Astrocyte (in vitro differentiated cells and primary cell): ENCODE data around the gene PRTN3. TPM values are rescaled to one million over a fixed set of nuclear protein-coding genes. Genes with fewer than 3 reads are reported as not detected.

ENCODE experiments used
- DNase-seq: peaks from one replicate; pipeline ENCODE4 v3.0.0-alpha.2; 2010; ENCODE audit warnings: low read depth
- FAIRE-seq: peaks from 2 replicates; lab custom pipeline; 2011; peaks lifted over from hg19 to GRCh38; lab: Jason Lieb, UNC
- H2AFZ ChIP-seq: 2 replicates; pipeline ENCODE4 v1.6.0; 2012; ENCODE audit warnings: low read depth, low read length, inconsistent platforms
- H3K27ac ChIP-seq: 2 replicates; pipeline ENCODE4 v1.5.1; 2011; ENCODE audit warnings: low read depth, low read length, inconsistent platforms
- H3K27me3 ChIP-seq: 2 replicates; pipeline ENCODE4 v1.6.0; 2011; ENCODE audit warnings: low read length, inconsistent platforms; ENCODE audit not compliant: insufficient read depth
- H3K36me3 ChIP-seq: 2 replicates; pipeline ENCODE4 v1.5.1; 2011; ENCODE audit warnings: low read length, inconsistent platforms; ENCODE audit not compliant: insufficient read depth
- H3K4me1 ChIP-seq: 2 replicates; pipeline ENCODE4 v1.5.1; 2011; ENCODE audit warnings: low read length, inconsistent platforms; ENCODE audit not compliant: insufficient read depth
- H3K4me2 ChIP-seq: 2 replicates; pipeline ENCODE4 v1.6.0; 2012; ENCODE audit warnings: low read length, inconsistent platforms
- H3K4me3 ChIP-seq: 2 replicates; pipeline ENCODE4 v1.5.1; 2011; ENCODE audit warnings: low read depth, mild to moderate bottlenecking, low read length, inconsistent platforms; ENCODE audit not compliant: insufficient read depth
- H3K79me2 ChIP-seq: 2 replicates; pipeline ENCODE4 v1.6.0; 2012; ENCODE audit warnings: mild to moderate bottlenecking, low read length, inconsistent platforms; ENCODE audit not compliant: insufficient read depth
- H3K9ac ChIP-seq: 2 replicates; pipeline ENCODE4 v1.6.0; 2012; ENCODE audit warnings: mild to moderate bottlenecking, low read length, inconsistent platforms
- H3K9me3 ChIP-seq: 2 replicates; pipeline ENCODE4 v1.5.1; 2012; ENCODE audit warnings: low read depth, mild to moderate bottlenecking, low read length, inconsistent platforms; ENCODE audit not compliant: insufficient read depth
- H4K20me1 ChIP-seq: 2 replicates; pipeline ENCODE4 v1.6.0; 2012; ENCODE audit warnings: low read length, inconsistent platforms; ENCODE audit not compliant: insufficient read depth
- H3K27ac Mint-ChIP-seq: one replicate; pipeline ENCODE4 v1.8.0; 2021; ENCODE audit warnings: mild to moderate bottlenecking, mixed read lengths; ENCODE audit not compliant: unreplicated experiment
- H3K27me3 Mint-ChIP-seq: one replicate; pipeline ENCODE4 v1.8.0; 2021; ENCODE audit warnings: low read depth, mixed read lengths; ENCODE audit not compliant: unreplicated experiment
- H3K36me3 Mint-ChIP-seq: one replicate; pipeline ENCODE4 v1.8.0; 2021; ENCODE audit warnings: low read depth, mixed read lengths; ENCODE audit not compliant: unreplicated experiment
- H3K4me1 Mint-ChIP-seq: one replicate; pipeline ENCODE4 v1.8.0; 2021; ENCODE audit warnings: low read depth, mixed read lengths; ENCODE audit not compliant: unreplicated experiment
- H3K4me3 Mint-ChIP-seq: one replicate; pipeline ENCODE4 v1.8.0; 2021; ENCODE audit warnings: mild to moderate bottlenecking, moderate library complexity, mixed read lengths; ENCODE audit not compliant: unreplicated experiment
- H3K9me3 Mint-ChIP-seq: one replicate; pipeline ENCODE4 v1.8.0; 2021; ENCODE audit warnings: mild to moderate bottlenecking, mixed read lengths; ENCODE audit not compliant: unreplicated experiment
- EZH2 ChIP-seq: IDR thresholded peaks from 2 replicates; pipeline ENCODE4 v1.6.1; 2012; ENCODE audit warnings: mild to moderate bottlenecking, low read length, inconsistent platforms; ENCODE audit not compliant: insufficient read depth
- total RNA-seq: library from RNA; stranded (reverse); gene quantifications from 2 replicates; pipeline ENCODE4 v1.2.1, GENCODE V29; 2021
- TF ChIP-seq, protein P1 (sequence below): IDR thresholded peaks from 2 replicates; pipeline ENCODE4 v1.5.1; 2011; ENCODE audit warnings: low read depth, mild to moderate bottlenecking, inconsistent platforms, low read length, moderate library complexity; ENCODE audit not compliant: insufficient read depth

Gene PRTN3
- total RNA-seq, 1 donor from 2014 or later, result not detected

DNA sequence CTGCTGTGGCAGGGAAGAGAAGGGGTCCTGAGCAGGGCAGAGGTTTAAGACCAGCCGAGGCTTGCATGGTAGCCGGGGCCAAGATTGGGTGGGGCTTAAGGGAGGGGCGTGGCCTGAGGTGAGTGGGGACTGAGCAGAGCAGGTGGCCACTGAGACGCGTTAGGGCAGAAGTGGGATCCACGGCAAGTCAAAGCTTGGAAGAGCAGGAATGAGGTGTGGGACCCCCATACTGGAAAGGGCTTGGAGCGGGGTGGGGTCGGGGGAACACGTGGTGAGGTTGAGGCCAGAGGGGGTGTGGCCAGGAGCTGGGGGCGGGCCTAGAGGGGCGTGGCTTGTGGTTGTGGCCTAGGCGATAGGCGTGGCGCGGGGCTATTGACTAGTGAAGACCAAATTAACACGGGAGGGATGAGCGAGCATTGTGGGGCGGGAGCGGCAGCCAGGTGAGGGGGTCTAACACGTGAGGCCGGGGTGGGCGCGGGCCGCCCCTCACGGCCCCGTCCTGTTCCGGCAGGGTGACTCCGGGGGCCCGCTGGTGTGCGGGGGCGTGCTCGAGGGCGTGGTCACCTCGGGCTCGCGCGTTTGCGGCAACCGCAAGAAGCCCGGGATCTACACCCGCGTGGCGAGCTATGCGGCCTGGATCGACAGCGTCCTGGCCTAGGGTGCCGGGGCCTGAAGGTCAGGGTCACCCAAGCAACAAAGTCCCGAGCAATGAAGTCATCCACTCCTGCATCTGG, 21.9 kb downstream of the PRTN3 start:
- no peak overlapping the region for H2AFZ ChIP-seq
- no peak for DNase-seq
- H4K20me1 ChIP-seq, result peaks cover 3% of the 10 kb centered on the region
- H3K27me3 ChIP-seq, result peaks cover 3% of the 10 kb centered on the region
- FAIRE-seq, result no peak
- no peaks in the 10 kb centered on the region for H3K36me3 ChIP-seq
- H3K27ac Mint-ChIP-seq, result no peak overlapping the region
- H3K4me1 Mint-ChIP-seq, result no peaks in the 10 kb centered on the region
- H3K9me3 Mint-ChIP-seq, result no peaks in the 10 kb centered on the region
- H3K36me3 Mint-ChIP-seq, result peaks cover 4% of the 10 kb centered on the region
- H3K79me2 ChIP-seq, result no peaks in the 10 kb centered on the region
- no peak overlapping the region for H3K4me3 Mint-ChIP-seq
- TF ChIP-seq EZH2, result no peak
- TF ChIP-seq, protein P1, sequence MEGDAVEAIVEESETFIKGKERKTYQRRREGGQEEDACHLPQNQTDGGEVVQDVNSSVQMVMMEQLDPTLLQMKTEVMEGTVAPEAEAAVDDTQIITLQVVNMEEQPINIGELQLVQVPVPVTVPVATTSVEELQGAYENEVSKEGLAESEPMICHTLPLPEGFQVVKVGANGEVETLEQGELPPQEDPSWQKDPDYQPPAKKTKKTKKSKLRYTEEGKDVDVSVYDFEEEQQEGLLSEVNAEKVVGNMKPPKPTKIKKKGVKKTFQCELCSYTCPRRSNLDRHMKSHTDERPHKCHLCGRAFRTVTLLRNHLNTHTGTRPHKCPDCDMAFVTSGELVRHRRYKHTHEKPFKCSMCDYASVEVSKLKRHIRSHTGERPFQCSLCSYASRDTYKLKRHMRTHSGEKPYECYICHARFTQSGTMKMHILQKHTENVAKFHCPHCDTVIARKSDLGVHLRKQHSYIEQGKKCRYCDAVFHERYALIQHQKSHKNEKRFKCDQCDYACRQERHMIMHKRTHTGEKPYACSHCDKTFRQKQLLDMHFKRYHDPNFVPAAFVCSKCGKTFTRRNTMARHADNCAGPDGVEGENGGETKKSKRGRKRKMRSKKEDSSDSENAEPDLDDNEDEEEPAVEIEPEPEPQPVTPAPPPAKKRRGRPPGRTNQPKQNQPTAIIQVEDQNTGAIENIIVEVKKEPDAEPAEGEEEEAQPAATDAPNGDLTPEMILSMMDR, result no peak
- H3K4me1 ChIP-seq, result no peaks in the 10 kb centered on the region
- peak overlapping the region; percentile 30 for H3K4me2 ChIP-seq
- no peak overlapping the region for H3K27ac ChIP-seq
- H3K4me3 ChIP-seq, result no peak overlapping the region
- H3K27me3 Mint-ChIP-seq, result peaks cover 10% of the 10 kb centered on the region
- no peak overlapping the region for H3K9ac ChIP-seq
- no peaks in the 10 kb centered on the region for H3K9me3 ChIP-seq

DNA sequence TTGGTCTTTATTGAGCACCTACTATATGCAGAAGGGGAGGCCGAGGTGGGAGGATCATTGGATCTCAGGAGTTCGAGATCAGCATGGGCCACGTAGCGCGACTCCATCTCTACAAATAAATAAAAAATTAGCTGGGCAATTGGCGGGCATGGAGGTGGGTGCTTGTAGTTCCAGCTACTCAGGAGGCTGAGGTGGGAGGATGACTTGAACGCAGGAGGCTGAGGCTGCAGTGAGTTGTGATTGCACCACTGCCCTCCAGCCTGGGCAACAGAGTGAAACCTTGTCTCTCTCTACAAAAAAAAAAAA, 22.5 kb downstream of the PRTN3 start:
- no peak for DNase-seq
- H3K27ac ChIP-seq, result no peak overlapping the region
- peaks cover 3% of the 10 kb centered on the region for H4K20me1 ChIP-seq
- H3K79me2 ChIP-seq, result no peaks in the 10 kb centered on the region
- FAIRE-seq, result no peak
- no peak for TF ChIP-seq EZH2
- TF ChIP-seq, protein P1, result no peak
- H3K9ac ChIP-seq, result no peak overlapping the region
- H3K4me1 ChIP-seq, result no peaks in the 10 kb centered on the region
- peaks cover 9% of the 10 kb centered on the region for H3K27me3 Mint-ChIP-seq
- H3K4me3 Mint-ChIP-seq, result no peak overlapping the region
- H3K36me3 Mint-ChIP-seq, result peaks cover 4% of the 10 kb centered on the region
- no peaks in the 10 kb centered on the region for H3K9me3 ChIP-seq
- H3K4me2 ChIP-seq, result no peak overlapping the region
- H3K27ac Mint-ChIP-seq, result peak overlapping the region; percentile 34
- no peaks in the 10 kb centered on the region for H3K4me1 Mint-ChIP-seq
- H3K4me3 ChIP-seq, result no peak overlapping the region
- no peaks in the 10 kb centered on the region for H3K9me3 Mint-ChIP-seq
- no peak overlapping the region for H2AFZ ChIP-seq
- no peaks in the 10 kb centered on the region for H3K36me3 ChIP-seq
- H3K27me3 ChIP-seq, result peaks cover 3% of the 10 kb centered on the region

DNA sequence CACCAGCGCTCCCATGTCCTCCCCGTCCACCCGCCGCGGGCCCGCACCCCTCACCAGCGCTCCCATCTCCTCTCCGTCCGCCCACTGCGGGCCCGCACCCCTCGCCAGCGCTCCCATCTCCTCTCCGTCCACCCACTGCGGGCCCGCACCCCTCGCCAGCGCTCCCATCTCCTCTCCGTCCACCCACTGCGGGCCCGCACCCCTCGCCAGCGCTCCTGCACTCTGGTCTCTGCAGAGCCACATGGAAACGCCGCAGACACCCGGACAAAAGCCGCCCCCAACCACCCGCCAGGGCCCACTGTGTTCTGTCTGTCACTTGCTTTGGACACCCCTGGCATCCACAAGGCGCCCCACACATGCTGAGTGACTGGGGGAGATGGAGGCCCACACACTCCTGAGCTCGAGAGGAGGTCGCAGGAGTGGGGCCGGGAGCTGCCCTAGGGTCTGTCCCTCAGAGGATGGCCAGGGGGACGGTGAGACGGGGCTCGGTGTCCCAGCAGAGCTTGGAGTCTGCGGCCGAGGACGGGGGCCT, 26.0 kb downstream of the PRTN3 start:
- Histone ChIP-seq H3K4me1 (peaks cover 19% of the 10 kb centered on the region), H3K27ac (no peak overlapping the region), H3K4me2 (no peak overlapping the region), H3K9me3 (no peaks in the 10 kb centered on the region), H3K4me3 (no peak overlapping the region), H3K9ac (no peak overlapping the region), H3K27me3 (no peaks in the 10 kb centered on the region), H4K20me1 (peaks cover 26% of the 10 kb centered on the region), H3K36me3 (no peaks in the 10 kb centered on the region), H3K79me2 (no peaks in the 10 kb centered on the region), H2AFZ (no peak overlapping the region)
- no peak for TF ChIP-seq EZH2
- TF ChIP-seq, protein P1, result no peak
- no peaks in the 10 kb centered on the region for H3K27me3 Mint-ChIP-seq
- DNase-seq, result no peak
- no peak overlapping the region for H3K4me3 Mint-ChIP-seq
- no peaks in the 10 kb centered on the region for H3K9me3 Mint-ChIP-seq
- peaks cover 2% of the 10 kb centered on the region for H3K4me1 Mint-ChIP-seq
- no peak for FAIRE-seq
- no peak overlapping the region for H3K27ac Mint-ChIP-seq
- peaks cover 9% of the 10 kb centered on the region for H3K36me3 Mint-ChIP-seq
